ENCODE data around the gene ENKUR. TPM values are rescaled to one million over a fixed set of nuclear protein-coding genes. Genes with fewer than 3 reads are reported as not detected.

The ENKUR gene
- total and polyA plus RNA-seq, 7 experiments from 2014 or later = 0.19 TPM; not detected in 6

DNA sequence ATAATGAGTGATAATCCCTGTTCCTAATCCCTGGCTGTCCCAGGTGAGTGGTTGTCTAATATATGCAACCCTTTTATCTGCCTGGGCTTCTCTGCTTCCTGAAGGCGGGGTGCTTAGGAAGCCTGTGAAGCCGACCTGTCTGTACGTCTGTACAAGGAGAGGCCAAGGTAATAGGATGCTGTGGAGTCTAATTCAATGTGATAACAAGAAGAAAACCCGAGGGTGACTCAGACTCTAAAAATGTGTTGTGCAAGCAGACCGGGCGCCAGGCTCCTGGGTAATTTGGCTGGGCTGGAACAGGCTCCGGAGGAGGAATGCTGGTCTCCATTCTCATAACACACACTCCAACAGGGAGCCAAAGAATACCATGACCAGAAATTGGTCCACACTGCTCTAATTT, 44.0 kb upstream of the ENKUR start:
- Mint-ChIP-seq H3K36me3 (peaks cover 0 to 9% (median 0%) of the 10 kb centered on the region in 5 donors), H3K4me1 (peaks cover 5 to 28% (median 9%) of the 10 kb centered on the region in 7 donors)
- CTCF ChIA-PET = interaction anchor here (0.6 kb wide), 1 partner anchor 389 kb away, joined by 3 read pairs; no protein-coding TSS in a partner anchor

DNA sequence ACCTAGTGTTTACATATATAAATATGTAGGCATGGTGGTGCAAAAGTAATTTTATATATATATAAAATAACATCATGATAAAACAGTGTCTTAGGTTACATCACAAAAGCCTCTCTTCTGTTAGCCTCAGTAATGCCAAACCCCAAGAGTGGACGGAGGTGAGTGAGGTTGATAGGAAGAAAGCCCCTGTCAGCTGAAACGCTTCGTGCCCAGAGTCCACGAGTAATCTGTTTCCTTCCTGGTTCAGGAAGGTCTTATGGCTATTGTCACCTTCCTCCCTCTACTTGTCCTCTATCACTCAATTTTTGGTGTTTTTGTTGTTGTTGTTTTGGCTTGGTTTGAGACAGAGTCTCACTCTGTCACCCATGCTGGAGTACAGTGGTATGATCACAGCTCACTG, 41.9 kb upstream of the ENKUR start:
- Mint-ChIP-seq H3K36me3 (no peaks in the 10 kb centered on the region), H3K4me1 (peaks cover 0 to 12% (median 6%) of the 10 kb centered on the region in 7 donors), H3K4me3 (no peak overlapping the region), H3K27me3 (peaks cover 0 to 4% (median 0%) of the 10 kb centered on the region in 5 donors), H3K9me3 (peaks cover 0 to 1% (median 0%) of the 10 kb centered on the region in 11 donors), H3K27ac (no peak overlapping the region)
- H3K27me3 ChIP-seq (ENCODE audit: control insufficient read depth in 2 of 2, insufficient read depth in 2 of 2, low read length in 2 of 2) = no peaks in the 10 kb centered on the region
- DNase-seq (no peak), ATAC-seq (no peak)
- no peak overlapping the region for H3K4me3 ChIP-seq (ENCODE audit: low read length)
- H3K27ac ChIP-seq (ENCODE audit: low read depth, low read length) = no peak overlapping the region
- H3K4me1 ChIP-seq (ENCODE audit: control insufficient read depth in 2 of 2, insufficient read depth in 2 of 2, low read length in 2 of 2) = no peaks in the 10 kb centered on the region
- CTCF ChIA-PET = no interaction called here
- POLR2A ChIA-PET = interaction anchor here (0.7 kb wide), 1 partner anchor 12 kb away, joined by 3 read pairs; no protein-coding TSS in a partner anchor
- H3K9me3 ChIP-seq (ENCODE audit: control insufficient read depth in 2 of 3, low read length in 3 of 3) = no peaks in the 10 kb centered on the region
- no peaks in the 10 kb centered on the region for H3K36me3 ChIP-seq (ENCODE audit: control insufficient read depth in 2 of 3, insufficient read depth in 3 of 3, low read length in 3 of 3)
- intact Hi-C loops (cut with micrococcal nuclease) = no loop called here

More for the DNA sequence above, 44.0 kb upstream of the ENKUR start:
- intact Hi-C loops (cut with micrococcal nuclease) = no loop called here
- peaks cover 0 to under 1% (median 0%) of the 10 kb centered on the region in 11 donors for H3K9me3 Mint-ChIP-seq
- no peaks in the 10 kb centered on the region for H3K27me3 ChIP-seq (ENCODE audit: control insufficient read depth in 2 of 2, insufficient read depth in 2 of 2, low read length in 2 of 2)
- DNase-seq = no peak
- no peaks in the 10 kb centered on the region for H3K36me3 ChIP-seq (ENCODE audit: control insufficient read depth in 2 of 3, insufficient read depth in 3 of 3, low read length in 3 of 3)
- no peak overlapping the region for H3K27ac ChIP-seq (ENCODE audit: low read depth, low read length)
- POLR2A ChIA-PET = no interaction called here
- no peak overlapping the region for H3K4me3 ChIP-seq (ENCODE audit: low read length)
- no peak overlapping the region for H3K27ac Mint-ChIP-seq
- no peaks in the 10 kb centered on the region for H3K4me1 ChIP-seq (ENCODE audit: control insufficient read depth in 2 of 2, insufficient read depth in 2 of 2, low read length in 2 of 2)
- no peaks in the 10 kb centered on the region for H3K9me3 ChIP-seq (ENCODE audit: control insufficient read depth in 2 of 3, low read length in 3 of 3)
- H3K4me3 Mint-ChIP-seq = no peak overlapping the region
- no peak for ATAC-seq
- peaks cover 0 to 12% (median 0%) of the 10 kb centered on the region in 5 donors for H3K27me3 Mint-ChIP-seq

DNA sequence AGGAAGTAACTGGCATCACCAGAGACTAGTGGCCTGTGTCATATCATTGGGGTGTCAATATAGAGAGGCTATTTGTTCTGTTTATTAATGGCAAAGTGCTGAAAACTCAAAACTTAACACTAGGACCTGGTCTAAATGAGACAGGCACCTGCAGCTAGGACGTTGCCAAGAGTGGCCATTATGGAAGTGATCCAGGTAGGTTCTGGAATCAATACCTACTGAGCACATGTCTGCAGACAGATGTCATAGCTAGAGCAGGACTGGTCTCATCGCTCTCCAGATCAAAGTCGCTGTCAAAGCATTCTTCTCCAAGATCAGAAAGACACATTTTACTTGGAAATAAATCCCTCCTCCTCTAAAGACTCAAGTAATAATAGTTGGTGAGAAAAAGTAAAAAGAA, 40.8 kb upstream of the ENKUR start:
- peaks cover 0 to 4% (median 0%) of the 10 kb centered on the region in 5 donors for H3K27me3 Mint-ChIP-seq
- H3K36me3 ChIP-seq (ENCODE audit: control insufficient read depth in 2 of 3, insufficient read depth in 3 of 3, low read length in 3 of 3) = no peaks in the 10 kb centered on the region
- peaks cover 0 to 3% (median 0%) of the 10 kb centered on the region in 7 donors for H3K4me1 Mint-ChIP-seq
- ChIA-PET CTCF (no interaction called here), POLR2A (no interaction called here)
- no peak overlapping the region for H3K4me3 Mint-ChIP-seq
- no peaks in the 10 kb centered on the region for H3K27me3 ChIP-seq (ENCODE audit: control insufficient read depth in 2 of 2, insufficient read depth in 2 of 2, low read length in 2 of 2)
- H3K27ac ChIP-seq (ENCODE audit: low read depth, low read length) = no peak overlapping the region
- H3K27ac Mint-ChIP-seq = no peak overlapping the region
- H3K9me3 Mint-ChIP-seq = peaks cover 0 to 1% (median 0%) of the 10 kb centered on the region in 11 donors
- no peaks in the 10 kb centered on the region for H3K36me3 Mint-ChIP-seq
- intact Hi-C loops (cut with micrococcal nuclease) = no loop called here
- no peak overlapping the region for H3K4me3 ChIP-seq (ENCODE audit: low read length)
- H3K4me1 ChIP-seq (ENCODE audit: control insufficient read depth in 2 of 2, insufficient read depth in 2 of 2, low read length in 2 of 2) = no peaks in the 10 kb centered on the region
- DNase-seq (no peak), ATAC-seq (no peak)
- H3K9me3 ChIP-seq (ENCODE audit: control insufficient read depth in 2 of 3, low read length in 3 of 3) = no peaks in the 10 kb centered on the region

DNA sequence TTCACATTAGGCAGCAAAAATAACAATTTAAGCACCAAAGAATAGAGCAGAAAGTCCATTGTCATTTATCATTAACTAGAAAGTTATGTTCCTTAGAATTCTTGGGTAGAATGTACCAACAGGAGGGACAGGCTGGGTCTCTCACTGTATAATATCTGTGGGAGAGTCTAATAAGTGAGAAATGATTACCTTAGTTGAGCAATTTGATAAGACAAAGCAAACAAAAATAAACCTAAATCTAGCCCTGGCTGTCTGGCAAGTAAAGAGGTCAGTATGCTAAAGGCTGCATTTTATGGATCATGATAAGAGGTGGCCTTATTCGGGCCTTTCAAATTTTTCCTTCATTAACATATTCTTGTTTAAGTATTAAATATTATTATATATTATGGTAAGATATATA, 36.1 kb upstream of the ENKUR start:
- intact Hi-C loops (cut with micrococcal nuclease) = no loop called here
- Histone ChIP-seq H3K9me3 (ENCODE audit: control insufficient read depth in 2 of 3, low read length in 3 of 3) (no peaks in the 10 kb centered on the region), H3K36me3 (ENCODE audit: control insufficient read depth in 2 of 3, insufficient read depth in 3 of 3, low read length in 3 of 3) (no peaks in the 10 kb centered on the region), H3K4me3 (ENCODE audit: low read length) (no peak overlapping the region), H3K27me3 (ENCODE audit: control insufficient read depth in 2 of 2, insufficient read depth in 2 of 2, low read length in 2 of 2) (no peaks in the 10 kb centered on the region), H3K27ac (ENCODE audit: low read depth, low read length) (no peak overlapping the region), H3K4me1 (ENCODE audit: control insufficient read depth in 2 of 2, insufficient read depth in 2 of 2, low read length in 2 of 2) (no peaks in the 10 kb centered on the region)
- peaks cover 22 to 33% (median 27%) of the 10 kb centered on the region in 5 donors for H3K27me3 Mint-ChIP-seq
- ChIA-PET CTCF (no interaction called here), POLR2A (no interaction called here)
- no peak overlapping the region for H3K4me3 Mint-ChIP-seq
- peaks cover 0 to 6% (median 0%) of the 10 kb centered on the region in 11 donors for H3K9me3 Mint-ChIP-seq
- H3K36me3 Mint-ChIP-seq = no peaks in the 10 kb centered on the region
- no peak for DNase-seq
- no peak for ATAC-seq
- peaks cover 0 to 1% (median 0%) of the 10 kb centered on the region in 7 donors for H3K4me1 Mint-ChIP-seq
- H3K27ac Mint-ChIP-seq = no peak overlapping the region

DNA sequence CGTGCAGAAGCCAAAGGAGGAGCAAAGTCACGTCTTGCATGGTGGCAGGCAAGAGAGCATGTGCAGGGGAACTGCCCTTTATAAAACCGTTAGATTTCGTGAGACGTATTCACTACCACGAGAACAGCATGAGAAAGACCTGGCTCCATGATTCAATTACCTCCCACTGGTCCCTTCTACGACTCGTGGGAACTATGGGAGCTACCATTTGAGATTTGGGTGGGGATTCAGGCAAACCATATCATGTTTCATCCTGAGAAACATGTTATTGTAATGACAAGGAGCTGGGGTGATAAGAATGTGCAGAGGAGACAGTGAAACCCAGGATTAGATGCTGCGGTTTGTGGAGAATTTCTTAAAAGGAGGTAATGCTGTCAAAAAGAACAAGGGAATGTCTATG, 34.4 kb upstream of the ENKUR start:
- H3K27ac Mint-ChIP-seq = peak overlapping the region in 1 of 9 donors; percentile 1
- H3K4me3 ChIP-seq (ENCODE audit: low read length) = no peak overlapping the region
- H3K9me3 Mint-ChIP-seq = peaks cover 0 to 6% (median 0%) of the 10 kb centered on the region in 11 donors
- ChIA-PET CTCF (no interaction called here), POLR2A (no interaction called here)
- H3K4me3 Mint-ChIP-seq = no peak overlapping the region
- peaks cover 0 to 1% (median 0%) of the 10 kb centered on the region in 7 donors for H3K4me1 Mint-ChIP-seq
- H3K36me3 ChIP-seq (ENCODE audit: control insufficient read depth in 2 of 3, insufficient read depth in 3 of 3, low read length in 3 of 3) = no peaks in the 10 kb centered on the region
- H3K4me1 ChIP-seq (ENCODE audit: control insufficient read depth in 2 of 2, insufficient read depth in 2 of 2, low read length in 2 of 2) = no peaks in the 10 kb centered on the region
- no peaks in the 10 kb centered on the region for H3K27me3 ChIP-seq (ENCODE audit: control insufficient read depth in 2 of 2, insufficient read depth in 2 of 2, low read length in 2 of 2)
- intact Hi-C loops (cut with micrococcal nuclease) = no loop called here
- H3K27me3 Mint-ChIP-seq = peaks cover 27 to 36% (median 29%) of the 10 kb centered on the region in 5 donors
- H3K27ac ChIP-seq (ENCODE audit: low read depth, low read length) = no peak overlapping the region
- ATAC-seq (no peak), DNase-seq (no peak)
- no peaks in the 10 kb centered on the region for H3K36me3 Mint-ChIP-seq
- no peaks in the 10 kb centered on the region for H3K9me3 ChIP-seq (ENCODE audit: control insufficient read depth in 2 of 3, low read length in 3 of 3)

DNA sequence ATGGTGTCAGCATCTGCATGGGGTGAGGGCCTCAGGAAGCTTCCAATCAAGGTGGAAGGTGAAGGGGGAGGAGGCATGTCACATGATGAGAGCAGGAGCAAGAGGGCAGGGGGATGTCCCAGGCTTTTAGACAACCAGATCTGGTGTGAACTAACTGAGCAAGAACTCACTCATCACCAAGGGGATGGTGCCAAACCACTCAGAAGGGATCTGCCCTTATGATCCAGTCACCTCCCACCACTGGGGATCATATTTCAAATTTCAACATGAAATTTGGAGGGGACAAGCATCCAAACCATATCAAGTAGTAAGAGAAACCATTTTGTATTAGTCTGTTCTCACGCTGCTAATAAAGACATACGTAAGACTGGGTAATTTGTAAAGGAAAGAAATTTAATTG, 34.0 kb upstream of the ENKUR start:
- POLR2A ChIA-PET = no interaction called here
- intact Hi-C loops (cut with micrococcal nuclease) = no loop called here
- peaks cover 0 to 1% (median 0%) of the 10 kb centered on the region in 7 donors for H3K4me1 Mint-ChIP-seq
- peaks cover 28 to 37% (median 32%) of the 10 kb centered on the region in 5 donors for H3K27me3 Mint-ChIP-seq
- ATAC-seq (no peak), DNase-seq (no peak)
- Histone ChIP-seq H3K27ac (ENCODE audit: low read depth, low read length) (no peak overlapping the region), H3K4me1 (ENCODE audit: control insufficient read depth in 2 of 2, insufficient read depth in 2 of 2, low read length in 2 of 2) (no peaks in the 10 kb centered on the region), H3K9me3 (ENCODE audit: control insufficient read depth in 2 of 3, low read length in 3 of 3) (no peaks in the 10 kb centered on the region), H3K36me3 (ENCODE audit: control insufficient read depth in 2 of 3, insufficient read depth in 3 of 3, low read length in 3 of 3) (no peaks in the 10 kb centered on the region), H3K4me3 (ENCODE audit: low read length) (no peak overlapping the region), H3K27me3 (ENCODE audit: control insufficient read depth in 2 of 2, insufficient read depth in 2 of 2, low read length in 2 of 2) (no peaks in the 10 kb centered on the region)
- H3K9me3 Mint-ChIP-seq = peaks cover 0 to 6% (median 0%) of the 10 kb centered on the region in 11 donors
- CTCF ChIA-PET = no interaction called here
- H3K27ac Mint-ChIP-seq = peak overlapping the region in 1 of 9 donors; percentile 18
- H3K4me3 Mint-ChIP-seq = no peak overlapping the region
- no peaks in the 10 kb centered on the region for H3K36me3 Mint-ChIP-seq

DNA sequence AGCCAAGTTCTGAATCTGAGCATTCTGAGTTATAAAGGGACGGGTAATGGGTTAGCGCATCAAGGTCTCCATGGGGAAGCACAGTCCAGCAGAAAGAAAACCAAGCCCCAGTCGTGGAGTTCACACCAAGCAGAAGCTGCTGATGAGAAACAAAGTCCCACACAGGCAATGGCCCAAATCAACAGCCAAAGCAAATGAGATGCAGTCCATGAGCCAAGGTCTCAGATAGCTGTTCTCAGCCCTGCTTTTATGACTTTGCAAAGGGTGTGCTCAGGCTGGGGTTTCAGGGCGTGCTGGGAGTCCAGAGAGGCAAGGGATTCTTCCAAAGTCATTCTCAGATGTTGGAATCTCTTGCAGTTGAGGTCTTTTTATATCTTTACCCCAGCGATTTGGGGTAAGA, 32.5 kb upstream of the ENKUR start:
- ChIA-PET POLR2A (no interaction called here), CTCF (no interaction called here)
- Mint-ChIP-seq H3K9me3 (peaks cover 0 to 6% (median 0%) of the 10 kb centered on the region in 11 donors), H3K27ac (no peak overlapping the region), H3K36me3 (no peaks in the 10 kb centered on the region), H3K27me3 (peaks cover 34 to 52% (median 44%) of the 10 kb centered on the region in 5 donors), H3K4me1 (peaks cover 0 to 1% (median 0%) of the 10 kb centered on the region in 7 donors), H3K4me3 (no peak overlapping the region)
- Histone ChIP-seq H3K4me1 (ENCODE audit: control insufficient read depth in 2 of 2, insufficient read depth in 2 of 2, low read length in 2 of 2) (no peaks in the 10 kb centered on the region), H3K27me3 (ENCODE audit: control insufficient read depth in 2 of 2, insufficient read depth in 2 of 2, low read length in 2 of 2) (no peaks in the 10 kb centered on the region), H3K4me3 (ENCODE audit: low read length) (no peak overlapping the region), H3K9me3 (ENCODE audit: control insufficient read depth in 2 of 3, low read length in 3 of 3) (no peaks in the 10 kb centered on the region), H3K27ac (ENCODE audit: low read depth, low read length) (no peak overlapping the region), H3K36me3 (ENCODE audit: control insufficient read depth in 2 of 3, insufficient read depth in 3 of 3, low read length in 3 of 3) (no peaks in the 10 kb centered on the region)
- ATAC-seq (no peak), DNase-seq (no peak)
- intact Hi-C loops (cut with micrococcal nuclease) = no loop called here

Measured in naive thymus-derived CD4-positive, alpha-beta T cell (primary cell).